GM12891 (cell line): Measurements from ENCODE around the gene SNX10.

ENCODE experiments used
- PAX5 ChIP-seq: IDR thresholded peaks from 2 replicates; pipeline ENCODE4 v1.6.1; 2011; ENCODE audit warnings: low read length, moderate library complexity, mild to moderate bottlenecking; ENCODE audit not compliant: insufficient read depth, severe bottlenecking
- POLR2A ChIP-seq: IDR thresholded peaks from 2 replicates; pipeline ENCODE4 v1.6.1; 2011; ENCODE audit warnings: low read depth, low read length, control low read depth
- POLR2AphosphoS5 ChIP-seq: IDR thresholded peaks from 2 replicates; pipeline ENCODE4 v1.6.1; 2011; ENCODE audit warnings: low read depth, low read length, control low read depth
- POU2F2 ChIP-seq: IDR thresholded peaks from 2 replicates; pipeline ENCODE4 v1.6.1; 2011; ENCODE audit warnings: low read depth, mild to moderate bottlenecking, control low read depth, low read length, moderate library complexity
- SPI1 ChIP-seq: IDR thresholded peaks from 2 replicates; pipeline ENCODE4 v1.6.1; 2011; ENCODE audit warnings: low read depth, low read length, control low read depth

GRCh38 chr7:26397332-26397731 lies 105.7 kb downstream of the SNX10 start:
- TF ChIP-seq POLR2A = no peak
- no peak for TF ChIP-seq PAX5
- no peak for TF ChIP-seq POLR2AphosphoS5
- TF ChIP-seq SPI1 = no peak
- TF ChIP-seq POU2F2 = no peak
